NCI-H1048 (cell line): ENCODE results near the gene FYB2.
A peak's percentile ranks its signal among the peaks of the same experiment; 100 is the strongest.

ENCODE experiments used
- DNase-seq: peaks from one replicate; lab custom pipeline; 2025; lab: John Stamatoyannopoulos, UW

The FYB2 gene

DNA sequence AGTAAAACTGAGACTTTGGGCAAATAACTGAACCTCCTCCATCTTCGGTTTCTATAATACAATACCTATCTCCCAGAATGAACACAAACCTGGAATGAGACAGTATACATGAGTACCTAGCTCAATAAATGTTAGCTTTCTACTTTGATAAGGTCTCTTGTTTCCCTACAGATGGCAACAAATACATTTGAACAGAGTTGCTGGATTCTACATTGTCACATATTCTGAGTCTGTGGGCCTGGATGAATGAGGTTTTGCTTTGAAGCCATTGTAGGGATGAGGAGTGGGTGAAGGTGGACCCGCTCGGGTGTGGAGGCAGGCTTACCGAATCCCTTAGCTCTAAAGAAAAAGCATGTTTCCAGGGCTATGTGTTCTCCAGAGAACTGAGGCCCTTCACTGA lies 13.9 kb upstream of the FYB2 start:
- DNase-seq, result no peak

DNA sequence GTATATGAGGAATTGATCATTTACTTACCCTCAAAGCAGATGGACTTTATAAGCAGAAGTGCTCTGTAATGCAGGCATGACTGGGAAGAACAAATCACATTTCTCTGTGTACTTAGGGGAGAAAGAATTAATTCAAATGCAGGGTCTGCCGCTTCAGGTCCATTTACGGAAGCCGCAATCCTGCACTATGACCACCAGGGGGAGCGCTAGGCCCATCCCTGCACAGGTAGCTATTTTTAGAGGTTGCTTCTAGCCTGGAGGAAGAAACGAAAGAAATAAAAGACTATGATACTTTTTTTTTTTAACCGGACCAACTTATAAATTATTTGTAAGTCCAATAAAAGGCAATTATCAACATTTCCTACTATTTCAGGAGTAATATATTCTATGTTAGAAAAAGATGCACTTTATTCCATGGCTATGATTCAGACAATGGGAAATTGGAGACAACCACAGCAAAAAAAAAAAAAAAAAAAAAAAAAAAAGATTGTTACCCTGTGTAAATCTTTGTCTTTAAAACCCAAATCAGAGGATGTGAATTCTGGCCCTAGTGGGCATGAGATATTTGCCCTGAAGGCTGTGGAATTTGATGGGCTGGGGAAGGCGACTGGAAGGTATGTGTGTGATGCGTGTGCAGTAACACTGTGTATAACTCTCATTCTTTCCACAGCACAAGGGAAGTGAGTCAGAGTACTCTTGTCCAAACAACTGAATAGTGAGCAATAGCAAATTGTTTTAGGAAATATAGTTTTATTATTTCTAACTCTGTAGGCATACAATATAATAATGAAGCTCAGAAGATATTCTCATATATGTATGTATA lies 12.9 kb upstream of the FYB2 start:
- peak; percentile 27 for DNase-seq

DNA sequence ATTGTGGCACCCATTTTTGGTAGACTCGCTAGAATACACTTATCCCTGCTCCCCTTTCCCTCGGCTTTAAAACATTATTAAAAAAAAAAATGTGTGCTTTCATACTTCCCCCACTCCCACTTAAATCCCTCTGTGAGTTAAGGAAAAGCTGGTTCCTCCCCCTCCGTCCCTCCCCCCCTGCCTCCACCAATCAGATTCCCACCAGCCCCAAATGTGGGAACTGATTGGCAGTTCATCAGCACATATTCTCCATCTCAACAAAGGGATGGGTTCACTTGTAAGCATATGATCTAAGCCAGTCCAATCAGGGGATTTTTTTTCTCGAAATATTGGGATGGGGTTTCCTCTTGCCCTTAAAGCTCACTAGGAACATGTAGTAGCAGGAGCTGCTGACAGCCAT lies 10.8 kb upstream of the FYB2 start:
- DNase-seq, result no peak

DNA sequence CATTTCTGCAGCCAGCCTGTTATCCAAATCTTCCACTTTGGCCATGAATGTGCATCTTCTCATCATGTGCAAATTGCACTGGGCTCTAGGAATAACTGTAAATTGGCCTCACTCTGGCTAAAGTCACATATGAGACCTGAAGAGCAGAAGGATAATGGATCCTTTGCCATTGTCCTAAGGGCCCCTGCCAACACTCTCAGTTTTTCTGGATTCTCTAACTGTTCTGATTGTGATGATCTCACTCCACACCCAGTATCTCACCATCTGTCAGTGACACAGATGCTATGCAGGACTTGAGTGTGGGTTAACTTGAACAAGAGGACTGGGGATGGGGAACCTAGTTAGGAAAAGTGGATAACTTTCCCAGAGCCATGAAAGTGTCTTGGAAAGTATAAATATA lies 8.5 kb upstream of the FYB2 start:
- DNase-seq, result no peak

DNA sequence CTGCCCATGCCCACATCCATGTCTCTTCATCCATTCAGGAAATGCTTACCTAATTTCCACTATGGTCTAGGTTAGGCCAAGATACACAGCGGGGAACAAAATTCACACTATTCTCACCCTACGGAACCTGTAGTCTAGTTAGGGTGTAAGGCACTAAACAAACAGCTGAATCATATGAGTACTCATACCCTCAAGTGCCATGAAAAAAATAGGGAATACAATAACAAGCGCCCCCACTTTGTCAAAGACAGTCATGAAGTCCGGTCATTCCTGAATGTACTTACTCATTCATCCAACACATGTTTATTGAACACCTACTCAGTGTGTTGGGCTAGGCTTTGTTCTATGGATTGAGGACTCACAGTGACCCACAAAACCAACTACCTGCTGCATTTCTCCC lies 6.2 kb upstream of the FYB2 start:
- DNase-seq, result no peak

DNA sequence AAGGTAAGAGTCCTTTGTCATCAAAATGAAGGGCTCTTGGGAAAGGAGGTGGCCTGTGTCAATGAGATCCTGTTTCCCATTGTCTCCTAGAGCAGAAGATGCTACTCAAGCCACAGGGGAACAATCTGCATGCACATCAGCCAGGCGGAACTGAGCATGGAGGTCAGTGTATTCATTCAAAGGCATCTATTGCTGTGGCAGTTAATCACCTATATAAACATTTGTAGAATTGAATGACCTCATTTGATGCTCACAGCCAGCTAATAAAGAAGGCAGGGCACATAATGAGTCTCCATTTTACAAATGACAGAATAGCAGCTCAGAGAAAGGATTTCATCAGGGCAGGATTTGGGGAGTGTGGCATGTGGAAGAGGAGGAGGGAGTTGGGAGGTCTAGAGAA lies 5.7 kb upstream of the FYB2 start:
- DNase-seq, result no peak

DNA sequence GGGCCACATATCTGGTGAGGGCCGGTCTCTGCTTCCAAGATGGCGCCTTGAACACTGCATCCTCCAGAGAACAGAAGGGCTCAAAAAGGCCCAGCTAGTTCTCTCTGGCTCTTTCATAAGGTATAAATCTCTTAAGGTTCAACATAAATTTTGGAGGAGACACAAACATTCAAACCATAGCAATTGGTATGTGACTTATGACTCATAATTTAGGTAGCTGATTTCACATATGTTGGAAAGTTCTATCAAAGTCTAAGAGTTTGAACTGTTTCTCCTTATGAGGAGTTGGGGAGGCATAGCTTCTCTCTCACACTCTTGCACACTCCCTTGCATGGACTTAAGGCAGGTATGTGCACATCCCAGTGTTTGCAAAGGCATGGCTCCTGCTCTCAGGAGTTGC lies 5.1 kb upstream of the FYB2 start:
- DNase-seq, result no peak

DNA sequence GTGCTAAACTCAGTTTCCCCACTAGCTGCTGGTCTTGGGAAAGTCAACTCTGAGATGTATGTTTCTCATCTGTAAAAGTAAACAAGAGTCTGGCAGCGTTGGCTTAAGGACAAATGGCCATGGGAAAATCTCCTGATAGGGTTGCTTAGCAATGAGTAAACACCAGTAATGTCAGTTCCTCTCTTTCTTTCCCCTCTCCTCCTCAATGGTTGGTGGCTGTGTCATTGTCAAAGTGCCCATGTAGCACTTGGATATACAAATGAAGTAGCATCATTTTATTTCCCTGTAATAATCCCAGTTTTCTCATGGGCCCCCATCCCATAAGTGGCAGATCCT lies 2.2 kb upstream of the FYB2 start:
- no peak for DNase-seq

DNA sequence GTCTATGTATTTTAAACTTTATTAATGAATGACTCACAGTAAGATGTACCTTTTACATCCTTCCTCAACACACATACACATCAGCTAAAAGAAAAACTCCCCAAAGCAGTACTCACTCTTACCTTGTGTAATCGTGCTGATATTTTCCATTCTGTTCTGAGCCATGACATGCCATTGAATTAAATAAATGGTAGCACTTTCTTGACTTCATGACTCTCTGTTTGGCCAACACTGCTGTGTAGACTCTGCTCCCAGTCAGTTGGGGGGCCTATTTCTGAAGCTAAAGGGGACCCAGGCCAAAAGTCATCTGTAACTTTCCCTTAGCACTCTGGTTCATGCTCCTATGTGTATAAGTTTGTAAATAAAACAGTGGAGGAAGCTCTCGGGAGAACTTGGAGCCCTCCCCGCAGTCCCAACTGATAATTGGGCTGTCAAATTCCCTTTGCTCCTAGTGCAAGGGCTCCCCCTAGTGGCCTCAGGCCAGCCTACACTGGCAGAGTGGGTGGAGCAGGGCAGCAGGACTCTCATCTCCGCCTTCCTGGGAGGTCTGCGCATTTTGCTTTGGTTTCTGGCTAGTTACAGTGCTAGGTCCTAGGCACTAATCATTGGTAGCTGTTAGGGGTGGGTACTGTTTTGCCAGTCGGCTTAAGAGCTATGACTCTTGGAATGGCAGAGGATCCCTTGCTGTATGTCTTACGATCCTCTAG lies 1.7 kb upstream of the FYB2 start:
- DNase-seq, result peak; percentile 72

DNA sequence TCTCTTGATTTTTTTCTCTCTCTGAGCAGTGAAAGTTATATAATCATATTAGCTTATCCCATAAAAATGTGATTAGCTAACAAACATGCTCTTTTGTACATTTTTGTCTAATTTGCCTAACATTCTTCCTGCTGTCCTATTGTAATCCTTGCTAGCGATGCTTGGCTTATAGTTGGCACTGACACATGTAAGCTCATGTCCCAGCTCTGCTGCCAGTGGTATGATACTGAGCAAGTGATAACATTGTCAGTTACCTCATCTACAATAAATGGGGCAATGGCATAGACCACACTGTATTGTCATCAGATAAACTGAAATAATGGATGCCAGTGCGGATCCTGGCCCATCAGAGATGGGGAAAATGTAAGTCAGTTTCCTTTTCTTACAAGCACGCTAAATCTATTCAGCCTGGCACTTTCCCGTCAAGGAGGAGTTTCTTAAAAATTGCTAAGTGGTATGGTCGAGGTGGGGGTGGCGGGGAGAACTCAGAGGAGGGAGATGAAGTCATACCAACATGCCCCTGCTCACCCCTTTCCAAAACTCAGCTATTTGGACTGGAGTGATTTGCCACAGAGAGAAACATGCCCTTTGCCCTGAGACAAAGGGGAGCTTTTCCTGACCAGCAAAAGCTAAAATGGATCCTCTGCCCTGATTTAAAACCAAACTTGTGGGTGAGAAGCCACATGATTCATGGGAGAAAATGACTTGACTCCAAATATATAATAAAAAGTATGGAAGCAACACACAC lies 1.3 kb downstream of the FYB2 start:
- DNase-seq, result no peak

DNA sequence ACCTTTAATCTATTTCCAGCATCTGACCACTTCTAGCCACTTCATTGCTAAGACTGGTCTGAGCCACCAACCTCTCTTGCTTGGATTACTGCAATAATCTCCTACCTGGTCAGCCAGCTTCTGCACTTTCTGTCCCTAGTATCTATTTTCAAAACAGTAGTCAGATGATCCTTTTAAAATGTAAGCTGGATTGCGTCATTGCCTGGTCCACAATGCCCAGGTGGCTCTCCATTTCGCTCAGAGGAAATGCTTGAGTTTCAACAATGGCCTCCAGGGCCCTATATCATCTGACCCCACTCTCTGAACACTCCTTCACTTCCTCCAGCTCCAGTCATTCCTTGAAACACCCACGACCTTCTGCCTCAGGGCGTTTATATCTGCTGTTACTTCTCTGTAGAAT lies 2.3 kb downstream of the FYB2 start:
- no peak for DNase-seq

DNA sequence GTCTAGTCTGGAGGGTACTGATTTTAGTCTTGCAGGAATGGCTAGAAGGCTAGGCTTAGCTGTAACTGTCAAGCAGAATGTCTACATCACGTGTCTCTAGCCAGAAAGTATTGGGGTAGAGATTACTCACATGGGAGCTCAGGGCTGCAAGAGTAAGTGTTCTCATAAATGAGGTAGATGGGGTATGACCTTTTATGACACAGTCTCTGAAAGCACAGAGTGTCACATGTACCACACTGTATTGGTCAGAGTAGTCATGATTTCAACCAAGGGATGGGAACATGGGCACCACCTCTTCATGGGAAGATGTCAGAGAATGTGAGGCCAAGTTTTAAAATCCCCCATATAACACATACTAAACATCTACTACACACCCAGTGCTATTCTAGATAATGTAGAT lies 2.9 kb downstream of the FYB2 start:
- DNase-seq, result no peak

DNA sequence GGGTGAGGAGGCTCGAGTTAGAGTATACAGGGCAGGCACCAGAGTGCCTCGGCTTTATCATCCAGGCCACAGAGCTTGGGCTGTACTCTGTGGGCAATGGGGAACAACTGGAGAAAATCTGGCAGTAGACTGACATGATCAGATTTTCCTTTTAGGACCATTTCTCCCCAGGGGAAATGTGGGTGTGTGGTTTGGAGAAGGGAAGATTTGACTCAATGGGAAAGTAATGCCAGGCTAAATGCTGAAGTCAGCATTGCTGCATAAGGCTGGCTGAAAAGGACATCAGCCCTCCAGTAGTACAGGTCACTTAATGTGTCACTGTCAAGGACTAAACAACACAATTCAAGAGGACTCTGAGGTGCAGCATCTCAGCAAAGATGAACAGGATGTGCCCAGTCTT lies 5.0 kb downstream of the FYB2 start:
- no peak for DNase-seq

DNA sequence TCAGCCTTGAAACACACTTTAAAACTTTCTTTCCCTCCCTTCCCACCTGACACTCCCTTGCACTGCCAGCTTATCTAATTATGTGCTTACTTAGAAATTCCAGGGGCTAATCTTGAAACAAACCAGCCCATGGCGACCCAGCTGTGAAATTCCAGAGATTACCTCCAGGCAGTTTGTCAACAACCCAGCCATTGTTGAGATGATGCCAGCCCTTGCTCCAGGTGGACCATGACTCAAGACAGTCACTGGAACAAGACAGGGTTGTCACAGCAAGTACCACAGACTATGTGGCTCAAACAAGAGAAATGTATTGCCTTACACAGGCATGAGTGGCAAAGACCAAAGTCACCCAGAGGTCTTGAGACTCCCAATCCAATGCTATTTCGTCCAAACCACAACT lies 7.9 kb downstream of the FYB2 start:
- DNase-seq, result no peak

DNA sequence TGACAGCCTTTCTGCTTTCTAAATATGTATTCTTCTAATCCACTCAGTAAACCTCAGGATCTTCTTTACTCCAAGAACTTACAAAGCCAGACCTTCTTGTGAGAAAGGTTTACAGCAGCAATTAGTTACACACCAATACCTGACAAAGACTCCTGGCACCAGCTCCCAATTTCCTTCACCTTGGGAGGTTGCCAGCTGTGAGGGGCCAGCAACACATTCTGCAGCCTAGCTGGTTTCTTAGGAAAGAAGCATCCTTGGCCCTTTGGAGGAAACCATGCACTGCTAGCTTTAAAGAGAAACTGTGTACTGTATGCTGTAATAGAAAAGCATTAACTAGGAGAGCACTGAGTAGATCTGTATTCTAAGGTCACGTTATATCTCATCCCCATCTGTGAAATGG lies 10.8 kb downstream of the FYB2 start:
- no peak for DNase-seq

DNA sequence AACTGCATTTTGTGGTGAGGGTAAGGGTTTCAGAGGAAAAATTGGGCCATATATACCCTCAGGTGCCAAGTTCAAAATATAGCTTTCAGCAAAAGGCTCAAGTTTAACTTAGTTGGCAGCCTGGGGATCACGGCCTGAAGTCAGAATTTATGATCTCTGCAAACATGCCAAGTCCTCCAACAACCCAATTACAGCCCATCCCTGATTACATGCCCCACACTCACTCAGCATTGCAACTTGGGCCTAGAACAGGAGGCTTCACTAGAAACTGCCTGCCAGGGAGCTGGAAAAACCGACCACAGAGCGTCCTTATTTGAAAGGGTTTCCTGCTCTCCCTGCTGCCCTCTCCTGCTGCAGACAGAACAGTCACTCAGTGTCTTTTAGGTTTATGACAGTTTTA lies 12.4 kb downstream of the FYB2 start:
- DNase-seq, result no peak

DNA sequence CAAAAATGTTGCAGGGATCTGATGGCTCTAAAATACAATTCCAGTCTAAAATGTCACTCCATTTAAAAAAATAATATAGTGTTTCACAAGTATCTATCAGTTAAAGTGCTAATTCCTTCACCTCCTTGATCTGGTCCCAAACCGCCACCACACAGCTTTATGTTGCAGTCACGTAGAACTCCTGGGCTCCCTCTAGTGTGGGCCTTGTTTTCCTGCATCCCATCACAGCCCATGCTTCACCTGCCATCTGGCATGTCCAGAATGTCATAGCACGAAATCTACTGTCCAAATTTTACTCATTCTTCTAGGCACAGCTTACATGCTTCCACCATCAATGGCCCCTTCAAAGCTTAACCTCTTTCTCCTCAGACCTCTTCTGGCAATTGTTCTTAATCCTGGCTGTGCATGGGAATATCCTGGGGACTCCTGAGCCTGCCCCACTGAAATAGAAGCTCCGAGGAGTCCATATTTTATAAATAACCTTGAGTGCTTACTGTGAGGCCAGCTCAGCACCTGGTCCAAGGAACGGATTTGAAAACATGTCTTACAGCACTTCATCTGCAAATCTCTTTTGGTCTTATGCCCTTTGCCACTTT lies 15.5 kb downstream of the FYB2 start:
- DNase-seq, result no peak

DNA sequence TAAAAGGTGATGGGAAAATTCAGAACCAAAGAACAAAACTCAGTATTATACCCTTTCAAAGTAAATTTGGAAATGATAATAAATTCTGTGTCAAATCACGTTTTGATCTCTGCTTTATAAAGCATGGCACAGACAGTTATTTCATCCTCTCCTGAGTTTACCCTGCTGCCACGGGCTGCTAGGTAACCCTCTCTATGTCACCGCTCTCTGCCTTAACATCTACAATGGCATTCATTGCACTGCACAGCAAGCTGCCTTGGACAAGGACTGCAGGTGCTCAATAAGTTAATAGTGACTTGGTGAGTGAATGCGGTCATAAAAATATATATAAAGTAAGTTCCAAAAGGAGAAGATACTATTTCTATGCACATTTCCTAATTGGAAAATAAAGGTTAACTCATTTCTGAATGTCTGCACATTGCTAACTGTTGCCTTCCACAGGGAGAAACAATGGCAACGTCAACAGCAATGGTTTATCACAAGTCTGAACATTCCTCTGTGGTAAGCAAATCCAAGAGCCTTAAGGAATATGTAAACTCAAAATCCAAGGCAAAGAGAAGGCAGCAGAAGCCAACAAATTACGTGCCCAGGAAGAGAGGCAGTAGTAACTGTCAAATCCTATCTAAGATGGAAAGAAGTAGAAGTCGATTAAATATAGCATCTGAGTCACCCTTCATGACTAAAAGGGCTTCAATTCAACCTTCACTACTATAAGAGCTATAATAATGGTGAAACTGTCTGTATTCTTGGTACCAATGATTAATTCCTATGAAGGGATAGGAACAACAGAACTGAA lies 19.4 kb downstream of the FYB2 start:
- no peak for DNase-seq

DNA sequence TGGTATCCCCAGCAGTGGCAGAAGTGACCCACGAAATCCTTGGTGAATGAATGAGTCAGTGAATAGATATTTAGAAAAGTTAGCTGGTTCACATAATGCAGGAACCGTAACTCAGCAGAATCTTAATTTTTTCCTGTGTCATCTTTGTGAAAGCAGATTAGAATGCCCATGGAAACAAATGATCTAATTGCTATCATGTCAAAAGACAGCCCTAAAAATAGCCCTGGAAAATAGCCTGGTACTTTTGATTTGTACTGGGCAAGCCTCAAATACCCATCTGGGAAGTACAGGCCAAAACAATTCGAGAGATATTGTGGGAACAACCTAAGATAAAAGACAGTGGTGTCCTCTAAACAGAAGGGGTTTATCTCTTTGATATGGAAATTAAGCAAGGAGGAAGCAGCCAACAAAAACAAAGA lies 21.1 kb downstream of the FYB2 start:
- no peak for DNase-seq

DNA sequence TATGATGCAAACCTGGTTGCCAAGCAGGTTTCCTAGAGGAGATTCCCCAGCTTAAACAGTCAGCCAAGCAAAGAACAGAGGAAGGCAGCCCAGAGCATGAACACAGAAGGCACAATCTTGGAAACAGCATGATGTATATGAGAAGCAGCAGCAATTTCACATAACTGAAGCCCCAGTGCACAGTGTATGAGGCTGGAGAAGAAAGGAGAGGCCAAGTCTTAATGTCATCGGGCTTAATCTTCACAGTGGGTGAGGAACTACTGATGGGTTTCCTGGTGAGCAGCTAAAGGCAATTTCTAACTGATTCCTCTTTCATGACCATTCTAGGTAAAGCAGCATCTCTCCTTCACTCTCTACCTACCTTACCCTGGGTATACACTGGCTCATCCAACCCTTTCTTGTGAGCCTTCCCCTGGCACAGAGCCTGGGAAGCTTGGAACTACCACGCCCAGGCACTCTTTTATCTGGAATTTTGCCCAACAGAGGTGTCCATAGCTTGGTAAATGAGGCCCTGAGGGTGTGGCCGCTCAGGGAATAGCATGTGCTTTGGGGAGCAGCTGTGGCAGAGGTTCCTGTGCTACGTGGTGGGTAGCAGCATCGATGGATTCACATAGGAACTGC lies 22.0 kb downstream of the FYB2 start:
- DNase-seq, result no peak

DNA sequence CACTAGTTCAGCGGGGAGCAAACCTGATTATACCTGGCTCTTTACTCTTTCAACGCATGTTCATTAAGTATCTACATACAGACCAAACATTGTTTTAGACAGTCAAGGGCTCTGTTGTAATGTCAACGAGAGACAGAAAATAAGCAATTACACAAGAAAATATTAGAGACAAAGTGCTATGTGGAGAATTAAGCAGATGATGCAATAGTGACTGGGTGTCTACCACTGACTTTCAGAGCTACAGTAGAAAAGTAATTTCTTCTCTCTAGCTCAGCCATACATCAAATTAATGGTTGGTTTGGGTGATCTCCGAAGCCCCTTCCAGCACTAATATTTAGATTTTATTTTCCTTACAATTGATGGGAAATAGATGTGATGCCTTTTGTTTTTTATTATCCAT lies 23.3 kb downstream of the FYB2 start:
- no peak for DNase-seq

DNA sequence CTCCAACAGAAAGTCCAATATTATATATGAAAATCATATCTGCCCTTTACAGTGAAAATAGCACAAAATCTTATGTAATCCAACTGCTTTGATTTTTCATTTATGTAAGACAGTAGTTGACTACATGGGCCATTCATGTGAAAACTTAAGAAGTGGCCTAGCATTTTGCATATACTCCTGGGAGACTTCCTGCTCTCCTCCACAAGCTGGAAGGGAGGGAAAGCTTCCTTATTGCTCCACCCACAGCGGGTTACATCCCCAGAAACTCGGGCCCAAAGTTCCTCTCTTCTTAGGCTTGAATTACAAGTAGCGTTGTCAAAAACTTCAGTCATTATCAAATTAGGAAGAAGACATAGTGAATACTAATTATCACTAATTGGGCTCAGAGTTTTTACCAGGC lies 29.2 kb downstream of the FYB2 start:
- DNase-seq, result no peak
